ENCODE results near the gene PPP6R2. TPM values are rescaled to one million over a fixed set of nuclear protein-coding genes. Genes with fewer than 3 reads are reported as not detected.

Gene PPP6R2
- total RNA-seq, 1 experiment from 2014 or later, result 47.8 TPM

GRCh38 chr22:50302564-50302963 is 40.6 kb upstream of the PPP6R2 start:
- DNase-seq (ENCODE audit: low spot score) (no peak), ATAC-seq (no peak)
- ChIA-PET POLR2A (interaction anchor here (1.5 kb wide), 1 partner anchor 9 kb away, joined by 3 read pairs; no protein-coding TSS in a partner anchor), CTCF (interaction anchor here (0.5 to 2.3 kb wide), 5 partner anchors 9 to 1867 kb away, joined by 3 to 16 read pairs (median 4); no protein-coding TSS in a partner anchor)
- H3K9me3 Mint-ChIP-seq, result no peaks in the 10 kb centered on the region
- peaks cover 33% of the 10 kb centered on the region for H3K4me1 Mint-ChIP-seq
- no peak overlapping the region for H3K4me3 Mint-ChIP-seq
- peaks cover 6% of the 10 kb centered on the region; the same call in 1 of the 2 replicates for H3K27me3 Mint-ChIP-seq (ENCODE audit: low read depth)
- H3K36me3 Mint-ChIP-seq, result no peaks in the 10 kb centered on the region
- TF ChIP-seq ETV6 (CRISPR knock-in tag; IDR thresholded peaks at IDR 0.05), result no peak
- TF ChIP-seq ZBTB21 (CRISPR knock-in tag; IDR thresholded peaks at IDR 0.05; ENCODE audit: borderline replicate concordance), result no peak
- TF ChIP-seq EMX1 (CRISPR knock-in tag; IDR thresholded peaks at IDR 0.05), result no peak
- TF ChIP-seq, protein P1, sequence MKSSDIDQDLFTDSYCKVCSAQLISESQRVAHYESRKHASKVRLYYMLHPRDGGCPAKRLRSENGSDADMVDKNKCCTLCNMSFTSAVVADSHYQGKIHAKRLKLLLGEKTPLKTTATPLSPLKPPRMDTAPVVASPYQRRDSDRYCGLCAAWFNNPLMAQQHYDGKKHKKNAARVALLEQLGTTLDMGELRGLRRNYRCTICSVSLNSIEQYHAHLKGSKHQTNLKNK (CRISPR knock-in tag; IDR thresholded peaks at IDR 0.05), result no peak
- no peak for TF ChIP-seq TP53 (CRISPR knock-in tag; IDR thresholded peaks at IDR 0.05)
- H3K27ac Mint-ChIP-seq, result no peak overlapping the region

DNA sequence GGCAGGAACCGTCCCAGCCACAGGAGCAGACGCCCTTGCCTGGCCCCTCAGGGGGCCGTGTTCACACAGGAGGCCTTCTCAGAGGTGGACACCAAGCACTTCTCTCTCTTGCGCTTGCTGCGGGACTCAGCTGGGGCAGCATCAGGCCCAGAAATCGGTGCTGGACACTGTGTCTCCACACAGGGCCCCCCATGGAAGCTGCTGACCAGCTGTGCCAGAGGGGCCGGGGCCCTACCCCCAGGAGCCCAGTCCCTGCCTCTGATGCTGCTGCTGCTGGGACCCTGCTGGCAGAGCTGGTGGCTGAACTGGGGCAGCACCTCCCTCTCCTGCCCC is 39.6 kb upstream of the PPP6R2 start:
- ATAC-seq, result no peak
- no peaks in the 10 kb centered on the region for H3K36me3 Mint-ChIP-seq
- no peak overlapping the region for H3K4me3 Mint-ChIP-seq

More for the DNA sequence above, 39.6 kb upstream of the PPP6R2 start:
- H3K27ac Mint-ChIP-seq, result no peak overlapping the region
- peaks cover 6% of the 10 kb centered on the region; the same call in 1 of the 2 replicates for H3K27me3 Mint-ChIP-seq (ENCODE audit: low read depth)
- TF ChIP-seq, protein P2, sequence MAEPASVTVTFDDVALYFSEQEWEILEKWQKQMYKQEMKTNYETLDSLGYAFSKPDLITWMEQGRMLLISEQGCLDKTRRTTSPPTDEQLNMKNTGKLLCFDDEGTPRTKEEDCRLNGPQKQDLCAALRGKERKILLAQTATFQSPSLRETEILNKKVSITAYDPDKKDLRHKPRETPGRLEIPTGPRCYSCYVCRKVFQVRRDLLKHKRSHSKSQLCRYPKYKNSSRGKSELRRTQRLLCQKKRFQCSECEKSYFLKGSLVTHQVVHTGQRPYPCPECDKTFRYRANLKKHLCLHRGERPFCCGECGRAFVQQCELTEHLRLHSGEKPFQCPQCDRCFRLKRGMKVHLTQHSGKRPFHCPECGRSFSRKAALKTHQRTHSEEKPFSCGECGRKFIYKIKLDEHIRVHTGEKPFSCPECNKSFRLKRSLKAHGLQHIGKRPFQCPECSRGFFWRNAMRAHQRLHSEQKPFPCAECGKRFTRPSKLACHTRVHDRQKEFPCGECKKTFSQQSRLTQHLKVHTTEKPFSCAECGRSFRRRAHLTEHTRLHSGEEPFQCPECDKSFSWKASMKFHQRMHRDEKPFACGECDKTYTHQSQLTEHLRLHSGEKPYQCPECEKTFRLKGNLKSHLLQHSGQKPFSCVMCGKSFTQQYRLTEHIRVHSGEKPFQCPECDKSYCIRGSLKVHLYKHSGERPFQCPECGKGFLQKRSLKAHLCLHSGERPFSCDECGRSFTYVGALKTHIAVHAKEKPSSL (CRISPR knock-in tag; conservative IDR thresholded peaks at IDR 0.05), result no peak
- TF ChIP-seq NFE2L1 (CRISPR knock-in tag; IDR thresholded peaks at IDR 0.05) (no peak), ZNF263 (CRISPR knock-in tag; IDR thresholded peaks at IDR 0.05; ENCODE audit: low read depth) (no peak), RORB (CRISPR knock-in tag; IDR thresholded peaks at IDR 0.05) (no peak), OVOL2 (CRISPR knock-in tag; IDR thresholded peaks at IDR 0.05; ENCODE audit: borderline replicate concordance) (no peak), EMX1 (CRISPR knock-in tag; IDR thresholded peaks at IDR 0.05) (no peak), ATF3 (CRISPR knock-in tag; conservative IDR thresholded peaks at IDR 0.05) (no peak), ZNF671 (CRISPR knock-in tag; IDR thresholded peaks at IDR 0.05) (no peak), ZNF317 (CRISPR knock-in tag; IDR thresholded peaks at IDR 0.05; ENCODE audit: borderline replicate concordance, low read depth) (no peak), NR3C1 (CRISPR knock-in tag; conservative IDR thresholded peaks at IDR 0.05; ENCODE audit: low read depth) (no peak), ATF1 (CRISPR knock-in tag; IDR thresholded peaks at IDR 0.05) (no peak)
- TF ChIP-seq, protein P3, sequence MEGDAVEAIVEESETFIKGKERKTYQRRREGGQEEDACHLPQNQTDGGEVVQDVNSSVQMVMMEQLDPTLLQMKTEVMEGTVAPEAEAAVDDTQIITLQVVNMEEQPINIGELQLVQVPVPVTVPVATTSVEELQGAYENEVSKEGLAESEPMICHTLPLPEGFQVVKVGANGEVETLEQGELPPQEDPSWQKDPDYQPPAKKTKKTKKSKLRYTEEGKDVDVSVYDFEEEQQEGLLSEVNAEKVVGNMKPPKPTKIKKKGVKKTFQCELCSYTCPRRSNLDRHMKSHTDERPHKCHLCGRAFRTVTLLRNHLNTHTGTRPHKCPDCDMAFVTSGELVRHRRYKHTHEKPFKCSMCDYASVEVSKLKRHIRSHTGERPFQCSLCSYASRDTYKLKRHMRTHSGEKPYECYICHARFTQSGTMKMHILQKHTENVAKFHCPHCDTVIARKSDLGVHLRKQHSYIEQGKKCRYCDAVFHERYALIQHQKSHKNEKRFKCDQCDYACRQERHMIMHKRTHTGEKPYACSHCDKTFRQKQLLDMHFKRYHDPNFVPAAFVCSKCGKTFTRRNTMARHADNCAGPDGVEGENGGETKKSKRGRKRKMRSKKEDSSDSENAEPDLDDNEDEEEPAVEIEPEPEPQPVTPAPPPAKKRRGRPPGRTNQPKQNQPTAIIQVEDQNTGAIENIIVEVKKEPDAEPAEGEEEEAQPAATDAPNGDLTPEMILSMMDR (IDR thresholded peaks at IDR 0.05), result no peak
- TF ChIP-seq, protein P4, sequence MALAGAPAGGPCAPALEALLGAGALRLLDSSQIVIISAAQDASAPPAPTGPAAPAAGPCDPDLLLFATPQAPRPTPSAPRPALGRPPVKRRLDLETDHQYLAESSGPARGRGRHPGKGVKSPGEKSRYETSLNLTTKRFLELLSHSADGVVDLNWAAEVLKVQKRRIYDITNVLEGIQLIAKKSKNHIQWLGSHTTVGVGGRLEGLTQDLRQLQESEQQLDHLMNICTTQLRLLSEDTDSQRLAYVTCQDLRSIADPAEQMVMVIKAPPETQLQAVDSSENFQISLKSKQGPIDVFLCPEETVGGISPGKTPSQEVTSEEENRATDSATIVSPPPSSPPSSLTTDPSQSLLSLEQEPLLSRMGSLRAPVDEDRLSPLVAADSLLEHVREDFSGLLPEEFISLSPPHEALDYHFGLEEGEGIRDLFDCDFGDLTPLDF (CRISPR knock-in tag; IDR thresholded peaks at IDR 0.05), result no peak
- TF ChIP-seq, protein P5, sequence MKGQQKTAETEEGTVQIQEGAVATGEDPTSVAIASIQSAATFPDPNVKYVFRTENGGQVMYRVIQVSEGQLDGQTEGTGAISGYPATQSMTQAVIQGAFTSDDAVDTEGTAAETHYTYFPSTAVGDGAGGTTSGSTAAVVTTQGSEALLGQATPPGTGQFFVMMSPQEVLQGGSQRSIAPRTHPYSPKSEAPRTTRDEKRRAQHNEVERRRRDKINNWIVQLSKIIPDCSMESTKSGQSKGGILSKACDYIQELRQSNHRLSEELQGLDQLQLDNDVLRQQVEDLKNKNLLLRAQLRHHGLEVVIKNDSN (CRISPR knock-in tag; IDR thresholded peaks at IDR 0.05), result no peak
- H3K9me3 Mint-ChIP-seq, result no peaks in the 10 kb centered on the region
- ChIA-PET POLR2A (interaction anchor here (1.9 kb wide), 1 partner anchor 9 kb away, joined by 6 read pairs; no protein-coding TSS in a partner anchor), CTCF (interaction anchor here (0.6 to 2.4 kb wide), 8 partner anchors 10 to 222 kb away, joined by 3 to 16 read pairs (median 4); partner anchors contain the start of genes HDAC10 and SCO2)
- H3K4me1 Mint-ChIP-seq, result peaks cover 29% of the 10 kb centered on the region
- no peak for DNase-seq (ENCODE audit: low spot score)
